ENCODE data around the gene NEK5.

- TF ChIP-seq CTCF (IDR thresholded peaks at IDR 0.05; ENCODE audit: borderline replicate concordance, extremely low read depth, low read length, poor library complexity, severe bottlenecking) (no peak), EZH2 (IDR thresholded peaks at IDR 0.05; ENCODE audit: borderline replicate concordance, low read depth, low read length, severe bottlenecking) (no peak)
Measured at GRCh38 chr13:51988988-51989618, 139.8 kb downstream of the NEK5 start.
